ENCODE results near the gene ZNF665. TPM values are rescaled to one million over a fixed set of nuclear protein-coding genes. Genes with fewer than 3 reads are reported as not detected.
"Not testable (repeated sequence)": the region's sequence is repeated elsewhere in the genome, so short reads cannot be mapped to it uniquely, and the experiment has no call there.

ZNF665 gene
- total RNA-seq, 2 experiments from 2014 or later = 2.1 to 3.2 TPM

DNA sequence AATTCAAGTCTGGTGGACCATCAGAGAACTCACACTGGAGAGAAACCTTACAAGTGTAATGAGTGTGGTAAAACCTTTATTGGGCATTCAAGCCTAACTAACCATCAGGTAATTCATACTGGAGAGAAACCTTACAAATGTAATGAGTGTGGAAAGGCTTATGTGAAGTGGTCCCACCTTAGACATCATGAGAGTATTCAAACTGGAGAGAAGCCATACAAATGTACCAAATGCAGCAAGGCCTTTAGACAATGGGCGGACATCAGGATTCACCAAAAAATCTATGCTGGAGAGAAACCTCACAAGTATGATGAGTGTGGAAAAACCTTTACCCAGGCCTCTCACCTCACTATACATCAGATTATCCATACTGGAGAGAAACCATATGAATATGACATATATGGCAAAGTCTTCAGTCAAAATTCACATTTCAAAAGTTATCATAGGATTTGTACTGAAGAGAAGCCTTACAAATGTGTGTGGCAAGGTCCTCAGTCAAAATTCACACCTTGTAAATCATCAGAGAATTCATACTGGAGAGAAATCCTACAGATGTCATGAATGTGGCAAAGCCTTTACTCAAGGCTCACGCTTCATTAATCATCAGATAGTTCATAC lies 19.7 kb upstream of the ZNF665 start:
- H3K9me3 Mint-ChIP-seq = peaks cover 9% of the 10 kb centered on the region
- H3K27me3 Mint-ChIP-seq = no peaks in the 10 kb centered on the region
- H3K9me3 ChIP-seq (ENCODE audit: control insufficient read depth in 1 of 2, insufficient read depth in 1 of 2, low read length in 2 of 2) = peaks cover 62 to 99% of the 10 kb centered on the region in 2 experiments
- H3K4me1 ChIP-seq (ENCODE audit: insufficient read depth, low read length) = no peaks in the 10 kb centered on the region
- no peak overlapping the region for H3K27ac ChIP-seq (ENCODE audit: low read depth in 1 of 2, low read length in 2 of 2)
- H3K36me3 Mint-ChIP-seq (ENCODE audit: low read depth) = peaks cover 83% of the 10 kb centered on the region
- no peak overlapping the region for H3K4me3 ChIP-seq (ENCODE audit: low read length)
- ATAC-seq (ENCODE audit: poor library complexity) (no peak), DNase-seq (no peak)
- H3K27me3 ChIP-seq (ENCODE audit: control insufficient read depth in 1 of 2, insufficient read depth in 2 of 2, low read length in 2 of 2) = no peaks in the 10 kb centered on the region
- POLR2A ChIA-PET = no interaction called here
- no peak overlapping the region for H3K27ac Mint-ChIP-seq
- TF ChIP-seq, protein P1, sequence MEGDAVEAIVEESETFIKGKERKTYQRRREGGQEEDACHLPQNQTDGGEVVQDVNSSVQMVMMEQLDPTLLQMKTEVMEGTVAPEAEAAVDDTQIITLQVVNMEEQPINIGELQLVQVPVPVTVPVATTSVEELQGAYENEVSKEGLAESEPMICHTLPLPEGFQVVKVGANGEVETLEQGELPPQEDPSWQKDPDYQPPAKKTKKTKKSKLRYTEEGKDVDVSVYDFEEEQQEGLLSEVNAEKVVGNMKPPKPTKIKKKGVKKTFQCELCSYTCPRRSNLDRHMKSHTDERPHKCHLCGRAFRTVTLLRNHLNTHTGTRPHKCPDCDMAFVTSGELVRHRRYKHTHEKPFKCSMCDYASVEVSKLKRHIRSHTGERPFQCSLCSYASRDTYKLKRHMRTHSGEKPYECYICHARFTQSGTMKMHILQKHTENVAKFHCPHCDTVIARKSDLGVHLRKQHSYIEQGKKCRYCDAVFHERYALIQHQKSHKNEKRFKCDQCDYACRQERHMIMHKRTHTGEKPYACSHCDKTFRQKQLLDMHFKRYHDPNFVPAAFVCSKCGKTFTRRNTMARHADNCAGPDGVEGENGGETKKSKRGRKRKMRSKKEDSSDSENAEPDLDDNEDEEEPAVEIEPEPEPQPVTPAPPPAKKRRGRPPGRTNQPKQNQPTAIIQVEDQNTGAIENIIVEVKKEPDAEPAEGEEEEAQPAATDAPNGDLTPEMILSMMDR (IDR thresholded peaks at IDR 0.05) = no peak
- CTCF ChIA-PET = no interaction called here
- no peak overlapping the region for H3K4me3 Mint-ChIP-seq
- intact Hi-C loops (cut with DNase I, micrococcal nuclease) = no loop called here
- peaks cover 22% of the 10 kb centered on the region for H3K36me3 ChIP-seq (ENCODE audit: insufficient read depth, low read length)
- H3K4me1 Mint-ChIP-seq (ENCODE audit: low read depth) = no peaks in the 10 kb centered on the region

DNA sequence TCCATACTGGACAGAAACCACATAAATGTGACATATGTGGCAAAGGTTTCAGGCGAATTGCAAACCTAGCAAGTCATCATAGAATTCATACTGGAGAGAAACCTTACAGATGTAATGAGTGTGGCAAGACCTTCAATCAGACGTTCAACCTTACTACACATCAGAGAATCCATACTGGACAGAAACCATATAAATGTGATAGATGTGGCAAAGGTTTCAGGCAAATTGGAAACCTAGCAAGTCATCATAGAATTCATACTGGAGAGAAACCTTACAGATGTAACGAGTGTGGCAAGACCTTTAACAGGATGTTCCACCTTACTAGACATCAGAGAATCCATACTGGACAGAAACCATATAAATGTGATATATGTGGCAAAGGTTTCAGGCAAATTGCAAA lies 18.4 kb upstream of the ZNF665 start:
- intact Hi-C loops (cut with DNase I, micrococcal nuclease); H3K4me1 ChIP-seq (ENCODE audit: insufficient read depth, low read length); H3K27ac Mint-ChIP-seq; H3K27me3 Mint-ChIP-seq; H3K4me3 ChIP-seq (ENCODE audit: low read length); ATAC-seq (ENCODE audit: poor library complexity); DNase-seq; H3K27ac ChIP-seq (ENCODE audit: low read depth in 1 of 2, low read length in 2 of 2); H3K4me3 Mint-ChIP-seq; CTCF ChIA-PET; H3K27me3 ChIP-seq (ENCODE audit: control insufficient read depth in 1 of 2, insufficient read depth in 2 of 2, low read length in 2 of 2); H3K4me1 Mint-ChIP-seq (ENCODE audit: low read depth); POLR2A ChIA-PET: not testable (repeated sequence)
- Mint-ChIP-seq H3K9me3 (peaks cover 14% of the 10 kb centered on the region), H3K36me3 (ENCODE audit: low read depth) (peaks cover 93% of the 10 kb centered on the region)
- H3K9me3 ChIP-seq (ENCODE audit: control insufficient read depth in 1 of 2, insufficient read depth in 1 of 2, low read length in 2 of 2) = peaks cover 49 to 89% of the 10 kb centered on the region in 2 experiments
- H3K36me3 ChIP-seq (ENCODE audit: insufficient read depth, low read length) = peaks cover 24% of the 10 kb centered on the region

DNA sequence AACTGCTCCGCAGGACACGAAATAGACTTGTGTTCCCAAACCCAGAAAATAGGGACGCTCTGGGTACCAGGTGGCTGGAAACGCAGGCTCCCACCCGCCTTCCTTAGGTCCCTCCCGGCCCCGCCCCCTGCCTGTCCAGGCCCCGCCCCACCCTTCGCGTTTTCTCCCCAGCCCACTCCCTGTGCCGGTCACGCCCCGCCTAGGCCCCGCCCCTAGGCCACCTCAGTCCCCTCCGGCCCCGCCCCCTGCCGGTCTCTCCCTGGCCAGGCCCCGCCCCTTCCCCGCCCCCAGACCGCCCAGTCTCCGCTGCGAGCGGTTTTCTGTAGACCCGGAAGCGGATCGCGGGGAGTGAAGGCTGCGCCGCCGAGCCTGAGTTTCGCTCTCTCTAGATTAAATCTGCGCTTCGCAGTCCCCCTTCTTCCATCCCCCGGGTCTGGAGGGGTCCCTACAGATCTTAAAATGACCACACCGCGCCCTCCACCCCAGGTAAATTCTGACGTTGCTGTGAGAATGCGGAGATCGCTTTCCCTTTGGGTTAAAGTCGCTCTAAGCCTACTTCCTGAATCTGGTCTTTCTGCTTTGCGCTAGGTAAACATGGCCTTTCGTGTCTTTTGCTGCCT lies 3.7 kb upstream of the ZNF665 start:
- ATAC-seq (ENCODE audit: poor library complexity) (peak; percentile 83), DNase-seq (peak; percentile 91 to 99 (median 98))
- H3K9me3 ChIP-seq (ENCODE audit: control insufficient read depth in 1 of 2, insufficient read depth in 1 of 2, low read length in 2 of 2) = peaks cover 44 to 76% of the 10 kb centered on the region in 2 experiments
- peak overlapping the region; percentile 96 for H3K4me3 ChIP-seq (ENCODE audit: low read length)
- CTCF ChIA-PET = no interaction called here
- POLR2A ChIA-PET = interaction anchor here (1.0 kb wide), 1 partner anchor 324 kb away, joined by 4 read pairs; no protein-coding TSS in a partner anchor
- Mint-ChIP-seq H3K36me3 (ENCODE audit: low read depth) (peaks cover 74% of the 10 kb centered on the region), H3K9me3 (peaks cover 7% of the 10 kb centered on the region), H3K27me3 (no peaks in the 10 kb centered on the region), H3K4me1 (ENCODE audit: low read depth) (peaks cover 40% of the 10 kb centered on the region), H3K27ac (peak overlapping the region; percentile 92), H3K4me3 (peak overlapping the region; percentile 95)
- H3K27ac ChIP-seq (ENCODE audit: low read depth in 1 of 2, low read length in 2 of 2) = peak overlapping the region; percentile 81 to 91
- intact Hi-C loops (cut with DNase I, micrococcal nuclease) = loop anchor here (1.0 to 10.0 kb wide), 13 partner anchors 55 to 830 kb away; partner anchors contain the start of genes ZNF525 (in 2 of the 2), ZNF761 (in 2 of the 2), ZNF160 (in 1 of the 2) and ZNF677 (in 1 of the 2)
- TF ChIP-seq, protein P1 (IDR thresholded peaks at IDR 0.05) = no peak
- peaks cover 0 to 2% of the 10 kb centered on the region in 2 experiments for H3K27me3 ChIP-seq (ENCODE audit: control insufficient read depth in 1 of 2, insufficient read depth in 2 of 2, low read length in 2 of 2)
- H3K36me3 ChIP-seq (ENCODE audit: insufficient read depth, low read length) = peaks cover 18% of the 10 kb centered on the region
- peaks cover 28% of the 10 kb centered on the region for H3K4me1 ChIP-seq (ENCODE audit: insufficient read depth, low read length)
